CD8-positive, alpha-beta memory T cell (primary cell): ENCODE measurements around the gene HPS6. TPM values are rescaled to one million over a fixed set of nuclear protein-coding genes. Genes with fewer than 3 reads are reported as not detected.
A peak's percentile ranks its signal among the peaks of the same experiment; 100 is the strongest.

ENCODE experiments used
- CTCF ChIA-PET: fragments of 350-600 bp; sonication (Branson Sonifier 250); formaldehyde crosslinking; loops from one replicate; lab custom pipeline; 2021; ENCODE audit warnings: antibody characterized with exemption; lab: Charles Lee
- POLR2A ChIA-PET: fragments of 350-600 bp; sonication (Branson Sonifier 250); formaldehyde crosslinking; loops from one replicate; lab custom pipeline; 2021; ENCODE audit warnings: antibody characterized with exemption; lab: Charles Lee
- DNase-seq, 5 donors: peaks; one replicate each; pipeline versions ENCODE4 v3.0.0 to v3.0.0-alpha.2; 2020 to 2022; ENCODE audit warnings: mixed read lengths in 1 of 5
- H3K27ac ChIP-seq: one replicate; pipeline ENCODE4 v1.7.0; 2013; ENCODE audit warnings: low read depth, mild to moderate bottlenecking, low read length, moderate library complexity
- H3K27me3 ChIP-seq: 2 replicates; pipeline ENCODE4 v1.7.0; 2013; ENCODE audit warnings: low read length, mild to moderate bottlenecking; ENCODE audit not compliant: insufficient read depth, poor library complexity, severe bottlenecking
- H3K36me3 ChIP-seq: 2 replicates; pipeline ENCODE4 v1.7.0; 2013; ENCODE audit warnings: mild to moderate bottlenecking, low read length, moderate library complexity; ENCODE audit not compliant: insufficient read depth
- H3K4me1 ChIP-seq: 2 replicates; pipeline ENCODE4 v1.7.0; 2013; ENCODE audit warnings: mild to moderate bottlenecking, low read length, moderate library complexity; ENCODE audit not compliant: insufficient read depth
- H3K4me3 ChIP-seq: 2 replicates; pipeline ENCODE4 v1.7.0; 2013; ENCODE audit warnings: mild to moderate bottlenecking, low read length
- H3K9me3 ChIP-seq: 2 replicates; pipeline ENCODE4 v1.7.0; 2013; ENCODE audit warnings: mild to moderate bottlenecking, low read length
- H3K27ac Mint-ChIP-seq, 8 donors: one replicate each; pipeline ENCODE4 v1.8.0; 2020 to 2021; ENCODE audit warnings: mixed read lengths in 8 of 8, mild to moderate bottlenecking in 6 of 8, inconsistent platforms in 3 of 8, moderate library complexity in 3 of 8
- H3K27me3 Mint-ChIP-seq, 2 donors: one replicate each; pipeline ENCODE4 v1.8.0; 2020 to 2021; ENCODE audit warnings: mixed read lengths in 2 of 2, mild to moderate bottlenecking in 1 of 2, moderate library complexity in 1 of 2
- H3K36me3 Mint-ChIP-seq, 3 donors: one replicate each; pipeline ENCODE4 v1.8.0; 2020 to 2021; ENCODE audit warnings: mixed read lengths in 3 of 3, inconsistent platforms in 1 of 3, mild to moderate bottlenecking in 1 of 3
- H3K4me1 Mint-ChIP-seq, 3 donors: one replicate each; pipeline ENCODE4 v1.8.0; 2020 to 2021; ENCODE audit warnings: mixed read lengths in 3 of 3, inconsistent platforms in 1 of 3, mild to moderate bottlenecking in 1 of 3
- H3K4me3 Mint-ChIP-seq, 7 donors: one replicate each; pipeline ENCODE4 v1.8.0; 2020 to 2021; ENCODE audit warnings: mixed read lengths in 7 of 7, mild to moderate bottlenecking in 6 of 7, moderate library complexity in 4 of 7, inconsistent platforms in 2 of 7
- H3K9me3 Mint-ChIP-seq, 5 donors: one replicate each; pipeline ENCODE4 v1.8.0; 2020 to 2022; ENCODE audit warnings: mixed read lengths in 5 of 5, mild to moderate bottlenecking in 3 of 5, moderate library complexity in 2 of 5, inconsistent platforms in 1 of 5
- polyA plus RNA-seq: library from polyadenylated mRNA; unstranded; fragments of 300-500 nt; fragmentation: Illumina TruSeq; gene quantifications from one replicate; pipeline ENCODE4 v1.2.3, GENCODE V29; 2021
- total RNA-seq, 2 experiments: library from RNA; stranded (reverse); gene quantifications; one replicate each; pipeline ENCODE4 v1.2.3, GENCODE V29; 2021

The HPS6 gene
- total and polyA plus RNA-seq, 3 experiments from 2014 or later = 25.3 to 30.4 (median 27.0) TPM

DNA sequence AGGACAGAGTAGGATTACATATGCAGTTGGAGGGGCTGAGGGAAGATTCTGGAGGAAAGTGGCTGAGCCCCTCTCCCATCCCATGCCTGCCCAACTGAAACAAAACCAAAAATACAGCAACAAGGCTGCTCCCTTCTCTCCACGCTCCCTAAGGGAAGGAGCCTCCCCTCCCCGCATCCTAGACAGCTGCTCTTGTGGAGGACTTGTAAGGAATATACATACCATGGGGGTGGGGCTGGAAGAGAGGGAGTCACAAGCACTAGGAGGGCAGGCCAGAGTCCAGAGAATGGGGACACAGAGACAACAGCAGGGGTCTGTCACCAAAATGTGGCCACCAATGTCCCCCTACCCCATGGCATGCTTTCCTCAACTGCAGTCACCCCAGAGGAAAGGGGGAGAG is 41.8 kb downstream of the HPS6 start:
- CTCF ChIA-PET = interaction anchor here (1.0 kb wide), 1 partner anchor 13 kb away, joined by 3 read pairs; no protein-coding TSS in a partner anchor
- Mint-ChIP-seq H3K36me3 (peaks cover 12 to 61% (median 13%) of the 10 kb centered on the region in 3 donors), H3K4me1 (peaks cover 19 to 30% (median 23%) of the 10 kb centered on the region in 3 donors), H3K4me3 (no peak overlapping the region), H3K9me3 (no peaks in the 10 kb centered on the region), H3K27ac (peak overlapping the region in 2 of 8 donors; percentile 6 to 65), H3K27me3 (no peaks in the 10 kb centered on the region)
- Histone ChIP-seq H3K27ac (no peak overlapping the region), H3K36me3 (peaks cover 35% of the 10 kb centered on the region), H3K27me3 (no peaks in the 10 kb centered on the region), H3K9me3 (no peaks in the 10 kb centered on the region), H3K4me3 (no peak overlapping the region), H3K4me1 (peaks cover 15% of the 10 kb centered on the region)
- POLR2A ChIA-PET = no interaction called here
- no peak for DNase-seq

DNA sequence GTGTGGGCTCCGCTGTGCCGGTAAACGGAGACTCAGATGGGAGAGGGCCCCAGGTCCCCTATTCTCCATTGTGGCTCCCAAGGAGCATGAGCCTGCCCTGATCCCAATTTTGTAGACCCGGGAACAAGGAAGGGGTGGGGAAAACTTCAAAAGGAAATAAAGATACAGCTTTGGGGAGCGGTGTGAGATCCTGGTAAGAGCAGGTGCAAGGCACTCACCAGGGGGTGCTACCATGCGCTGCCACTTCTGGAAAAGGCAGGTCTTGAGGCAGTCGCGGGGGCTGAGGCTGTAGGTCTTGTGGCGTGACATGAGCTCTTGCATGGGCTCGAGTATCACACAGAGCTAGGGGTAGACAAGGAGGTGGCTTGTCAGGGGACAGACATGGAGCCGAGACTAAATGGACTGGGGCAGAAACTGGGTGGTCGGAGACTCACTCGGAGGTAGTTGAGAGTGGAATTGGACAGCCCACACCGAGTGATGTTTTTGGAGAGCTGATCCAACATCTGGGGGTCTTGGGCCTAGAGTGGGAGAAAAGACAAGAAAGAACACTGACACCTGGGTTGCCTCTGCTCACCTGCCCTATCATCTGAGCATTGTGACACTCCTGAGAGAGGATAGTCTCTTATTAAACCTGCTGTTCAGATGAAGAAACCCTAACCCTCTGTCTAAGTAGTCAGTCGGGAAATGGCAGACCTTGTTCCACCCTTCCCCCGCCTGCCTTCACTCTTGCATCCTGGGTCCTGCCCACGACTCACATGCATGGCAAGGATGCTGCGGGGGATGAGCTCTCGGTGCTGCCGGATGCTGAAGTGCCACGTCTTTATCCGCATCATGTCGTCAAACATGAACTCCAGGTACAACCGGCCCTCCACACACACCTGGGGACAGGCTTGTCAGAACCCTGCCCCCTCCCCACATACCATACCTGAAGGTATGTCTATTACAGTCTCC is 44.3 kb downstream of the HPS6 start:
- ChIA-PET CTCF (no interaction called here), POLR2A (interaction anchor here (0.6 kb wide), 1 partner anchor 11 kb away, joined by 3 read pairs; no protein-coding TSS in a partner anchor)
- Mint-ChIP-seq H3K27me3 (no peaks in the 10 kb centered on the region), H3K27ac (peak overlapping the region in 3 of 8 donors; percentile 46 to 95 (median 71)), H3K4me1 (peaks cover 33 to 45% (median 40%) of the 10 kb centered on the region in 3 donors), H3K9me3 (no peaks in the 10 kb centered on the region), H3K4me3 (no peak overlapping the region), H3K36me3 (peaks cover 12 to 61% (median 13%) of the 10 kb centered on the region in 3 donors)
- no peak for DNase-seq
- Histone ChIP-seq H3K27ac (no peak overlapping the region), H3K27me3 (no peaks in the 10 kb centered on the region), H3K4me3 (no peak overlapping the region), H3K4me1 (peaks cover 34% of the 10 kb centered on the region), H3K36me3 (peaks cover 35% of the 10 kb centered on the region), H3K9me3 (no peaks in the 10 kb centered on the region)

DNA sequence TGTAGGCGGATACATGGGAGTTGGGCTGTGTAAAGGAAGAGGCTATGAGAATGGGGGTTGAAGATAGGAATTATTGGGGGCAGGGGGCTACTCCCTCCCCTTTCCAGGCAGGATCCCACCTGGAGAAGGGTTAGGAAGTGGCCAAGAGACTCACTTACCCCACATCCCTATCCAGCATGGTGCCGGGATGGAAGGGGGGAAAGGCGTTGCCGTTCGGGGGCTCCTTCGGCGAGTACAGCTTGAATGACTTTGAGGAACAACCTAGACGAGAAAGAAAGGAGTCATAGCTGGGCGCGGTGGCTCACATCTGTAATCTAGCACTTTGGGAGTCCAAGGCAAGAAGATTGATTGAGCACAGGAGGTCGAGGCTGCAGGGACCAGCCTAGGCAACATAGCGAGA is 46.1 kb downstream of the HPS6 start:
- Mint-ChIP-seq H3K27ac (peak overlapping the region in 1 of 8 donors; percentile 64), H3K4me3 (peak overlapping the region in 1 of 7 donors; percentile 40), H3K4me1 (peaks cover 35 to 47% (median 41%) of the 10 kb centered on the region in 3 donors), H3K9me3 (no peaks in the 10 kb centered on the region), H3K36me3 (peaks cover 12 to 60% (median 13%) of the 10 kb centered on the region in 3 donors), H3K27me3 (no peaks in the 10 kb centered on the region)
- peaks cover 35% of the 10 kb centered on the region for H3K36me3 ChIP-seq
- no peak for DNase-seq
- H3K27ac ChIP-seq = peak overlapping the region; percentile 6
- ChIA-PET CTCF (no interaction called here), POLR2A (interaction anchor here (1.0 kb wide), 1 partner anchor 10 kb away, joined by 4 read pairs; no protein-coding TSS in a partner anchor)
- no peaks in the 10 kb centered on the region for H3K9me3 ChIP-seq
- H3K4me1 ChIP-seq = peaks cover 40% of the 10 kb centered on the region
- no peaks in the 10 kb centered on the region for H3K27me3 ChIP-seq
- no peak overlapping the region for H3K4me3 ChIP-seq

DNA sequence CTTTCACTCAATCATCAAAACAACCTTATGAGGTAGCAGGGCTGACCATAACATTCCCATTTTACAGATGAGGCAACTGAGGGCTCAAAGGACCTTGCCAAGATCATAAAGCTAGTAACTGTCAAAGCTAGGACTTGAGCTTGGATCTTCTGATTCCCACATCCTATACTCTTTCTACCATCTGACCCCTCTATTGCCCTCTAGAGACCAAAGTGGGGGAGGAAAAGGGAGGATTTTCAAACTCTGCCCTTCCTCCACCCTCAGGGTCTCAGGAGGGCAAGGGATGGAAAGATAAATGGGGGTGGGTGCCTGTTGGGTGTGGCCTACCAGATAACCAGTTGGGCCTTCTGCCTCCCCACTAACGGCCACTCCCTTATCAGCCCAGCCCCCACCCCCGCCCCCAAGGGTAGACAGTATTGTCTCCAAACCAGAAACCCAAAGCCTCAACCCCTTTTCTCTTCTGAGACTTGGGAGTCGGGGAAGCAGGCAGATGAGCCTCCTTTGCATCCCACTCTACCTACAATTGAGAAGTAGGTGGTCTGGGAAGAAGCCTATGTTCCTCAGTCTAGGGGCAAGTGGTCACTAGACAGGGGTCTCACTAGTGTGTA is 47.2 kb downstream of the HPS6 start:
- Mint-ChIP-seq H3K4me1 (peaks cover 44 to 57% (median 50%) of the 10 kb centered on the region in 3 donors), H3K27ac (peak overlapping the region in 6 of 8 donors; percentile 44 to 66 (median 52)), H3K9me3 (no peaks in the 10 kb centered on the region), H3K27me3 (no peaks in the 10 kb centered on the region), H3K36me3 (peaks cover 12 to 53% (median 13%) of the 10 kb centered on the region in 3 donors), H3K4me3 (peak overlapping the region in 4 of 7 donors; percentile 2 to 83 (median 63))
- no peak for DNase-seq
- Histone ChIP-seq H3K36me3 (peaks cover 35% of the 10 kb centered on the region), H3K27me3 (no peaks in the 10 kb centered on the region), H3K9me3 (no peaks in the 10 kb centered on the region), H3K4me3 (no peak overlapping the region), H3K4me1 (peaks cover 50% of the 10 kb centered on the region), H3K27ac (peak overlapping the region; percentile 66)
- POLR2A ChIA-PET = interaction anchor here (0.5 to 1.0 kb wide), 2 partner anchors 11 to 532 kb away, joined by 4 read pairs; no protein-coding TSS in a partner anchor
- CTCF ChIA-PET = interaction anchor here (0.7 to 3.6 kb wide), 3 partner anchors 11 to 39 kb away, joined by 3 to 19 read pairs (median 4); no protein-coding TSS in a partner anchor

DNA sequence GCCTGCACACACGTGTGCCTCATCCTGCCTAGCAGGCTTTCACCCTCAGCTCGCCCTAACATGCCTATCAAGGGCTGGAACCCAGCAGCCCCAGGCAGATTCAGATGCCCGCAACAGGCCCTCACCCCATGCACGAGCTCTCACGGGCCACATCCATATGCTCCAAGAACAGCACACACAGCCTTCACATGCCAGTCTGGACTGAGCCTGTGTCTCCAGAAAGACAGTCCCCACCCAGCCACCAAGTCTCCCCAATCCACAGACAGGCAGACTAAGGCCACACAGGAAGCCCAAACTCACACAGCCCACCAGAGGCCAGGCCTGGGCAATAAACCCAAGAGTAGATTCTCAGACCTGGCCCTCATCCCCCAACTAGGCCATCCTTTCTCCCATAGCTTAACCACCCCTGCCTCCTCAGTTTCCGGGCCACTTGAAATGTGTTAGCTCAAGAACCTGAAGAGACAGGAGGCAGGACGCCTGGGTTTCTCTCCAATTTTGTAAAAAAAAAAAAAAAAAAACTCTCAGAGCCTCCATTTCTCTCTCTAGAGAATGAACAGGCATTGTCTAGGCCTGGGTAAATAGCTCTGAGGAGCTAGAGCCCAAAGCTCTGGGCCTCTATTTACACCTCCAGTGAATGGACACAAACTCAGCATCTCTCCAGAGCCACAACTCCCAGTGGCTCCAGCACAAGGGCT is 48.3 kb downstream of the HPS6 start:
- peak overlapping the region; percentile 66 for H3K27ac ChIP-seq
- H3K4me3 ChIP-seq = peak overlapping the region; percentile 56
- Mint-ChIP-seq H3K36me3 (peaks cover 12 to 44% (median 13%) of the 10 kb centered on the region in 3 donors), H3K9me3 (no peaks in the 10 kb centered on the region), H3K4me1 (peaks cover 55 to 68% (median 59%) of the 10 kb centered on the region in 3 donors), H3K27me3 (no peaks in the 10 kb centered on the region), H3K4me3 (peak overlapping the region; percentile 79 to 94 (median 88)), H3K27ac (peak overlapping the region; percentile 64 to 97 (median 88))
- no peaks in the 10 kb centered on the region for H3K27me3 ChIP-seq
- DNase-seq = peak in 1 of 5 donors; percentile 8
- no peaks in the 10 kb centered on the region for H3K9me3 ChIP-seq
- POLR2A ChIA-PET = interaction anchor here (0.6 to 1.0 kb wide), 5 partner anchors 9 to 895 kb away, joined by 3 to 7 read pairs (median 7); partner anchors contain the start of gene OGA
- CTCF ChIA-PET = interaction anchor here (0.9 to 3.6 kb wide), 5 partner anchors 10 to 40 kb away, joined by 3 to 19 read pairs (median 6); partner anchors contain the start of genes NOLC1 and PPRC1
- peaks cover 61% of the 10 kb centered on the region for H3K4me1 ChIP-seq
- H3K36me3 ChIP-seq = peaks cover 32% of the 10 kb centered on the region

DNA sequence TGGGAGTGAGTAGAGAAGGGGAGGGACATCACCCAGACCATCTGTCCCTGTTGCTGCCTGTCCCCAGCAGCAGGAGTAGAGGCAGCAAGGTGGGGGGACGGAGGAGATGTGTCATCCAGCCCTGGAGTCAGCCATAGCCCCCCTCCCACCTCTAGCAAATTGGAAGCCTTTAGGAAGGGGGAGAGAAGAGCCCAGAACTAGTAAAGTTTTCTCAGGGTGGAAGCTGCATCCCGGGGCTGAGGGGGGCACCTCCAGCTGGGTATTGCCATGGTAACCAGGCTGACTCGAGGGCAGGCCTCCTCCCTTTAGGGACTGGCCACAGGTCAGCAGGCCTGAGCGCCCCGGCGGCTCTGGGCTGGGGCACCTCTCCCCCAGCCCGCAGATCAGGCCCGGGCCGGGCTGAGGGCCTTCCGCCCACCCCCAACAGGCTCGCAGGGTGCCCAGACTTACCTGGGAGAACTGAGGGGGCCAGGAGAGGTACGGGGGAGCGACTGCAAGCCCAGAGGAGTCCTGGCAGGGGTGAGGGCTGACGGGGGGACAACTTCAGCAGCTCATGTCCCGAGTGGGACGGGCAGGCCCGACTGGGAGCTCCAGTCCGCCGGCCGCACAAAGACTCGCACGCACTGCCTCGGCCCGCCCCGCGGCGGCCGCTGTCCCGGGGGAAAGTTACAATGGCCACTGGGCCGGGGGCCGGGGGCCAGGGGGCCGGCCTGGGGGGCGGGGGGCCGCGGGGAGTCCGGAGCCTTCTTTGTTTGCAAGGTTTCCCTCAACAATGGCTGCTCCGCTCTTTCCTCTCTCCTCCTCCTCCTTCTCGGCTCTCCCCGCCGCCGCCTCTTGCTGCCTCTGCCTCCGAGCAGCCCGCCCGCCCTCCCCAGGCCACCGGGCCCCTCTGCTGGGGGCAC is 49.1 kb downstream of the HPS6 start:
- H3K36me3 ChIP-seq = peaks cover 24% of the 10 kb centered on the region
- H3K27me3 Mint-ChIP-seq = no peaks in the 10 kb centered on the region
- H3K4me3 ChIP-seq = peak overlapping the region; percentile 56
- H3K9me3 Mint-ChIP-seq = no peaks in the 10 kb centered on the region
- H3K27me3 ChIP-seq = no peaks in the 10 kb centered on the region
- no peaks in the 10 kb centered on the region for H3K9me3 ChIP-seq
- H3K27ac ChIP-seq = peak overlapping the region; percentile 66
- peak overlapping the region; percentile 84 to 98 (median 92) for H3K27ac Mint-ChIP-seq
- peaks cover 9 to 36% (median 10%) of the 10 kb centered on the region in 3 donors for H3K36me3 Mint-ChIP-seq
- peaks cover 63 to 76% (median 65%) of the 10 kb centered on the region in 3 donors for H3K4me1 Mint-ChIP-seq
- peaks cover 69% of the 10 kb centered on the region for H3K4me1 ChIP-seq
- peak overlapping the region; percentile 86 to 97 (median 91) for H3K4me3 Mint-ChIP-seq
- no peak for DNase-seq
- ChIA-PET POLR2A (interaction anchor here (0.6 to 1.0 kb wide), 4 partner anchors 8 to 895 kb away, joined by 3 to 7 read pairs (median 6); partner anchors contain the start of gene OGA), CTCF (interaction anchor here (1.4 to 3.6 kb wide), 5 partner anchors 13 to 55 kb away, joined by 3 to 19 read pairs (median 6); partner anchors contain the start of genes NOLC1 and PPRC1)
